Ishikawa (cell line): ENCODE results near the gene TRAF7.

ENCODE experiments used
- CEBPB ChIP-seq: IDR thresholded peaks from 2 replicates; pipeline ENCODE4 v1.6.1; 2012
- CREB1 ChIP-seq: IDR thresholded peaks from 2 replicates; pipeline ENCODE4 v1.6.1; 2012; ENCODE audit warnings: low read depth
- EGR1 ChIP-seq: IDR thresholded peaks from 2 replicates; pipeline ENCODE4 v1.6.1; 2012
- EP300 ChIP-seq: IDR thresholded peaks from 2 replicates; pipeline ENCODE4 v1.6.1; 2012; ENCODE audit warnings: borderline replicate concordance
- FOXM1 ChIP-seq: IDR thresholded peaks from 2 replicates; pipeline ENCODE4 v1.6.1; 2012; ENCODE audit warnings: low read depth, borderline replicate concordance
- MAX ChIP-seq: IDR thresholded peaks from 2 replicates; pipeline ENCODE4 v1.6.1; 2012
- NFIC ChIP-seq: IDR thresholded peaks from 2 replicates; pipeline ENCODE4 v1.6.1; 2012
- RAD21 ChIP-seq: IDR thresholded peaks from 2 replicates; pipeline ENCODE4 v1.6.1; 2012; ENCODE audit warnings: low read depth
- REST ChIP-seq: IDR thresholded peaks from 2 replicates; pipeline ENCODE4 v1.6.1; 2012; ENCODE audit warnings: low read depth, mild to moderate bottlenecking
- TAF1 ChIP-seq: IDR thresholded peaks from 2 replicates; pipeline ENCODE4 v1.6.1; 2012; ENCODE audit warnings: low read depth, mild to moderate bottlenecking
- TCF12 ChIP-seq: IDR thresholded peaks from 2 replicates; pipeline ENCODE4 v1.6.1; 2012; ENCODE audit warnings: low read depth
- TEAD4 ChIP-seq: IDR thresholded peaks from 2 replicates; pipeline ENCODE4 v1.6.1; 2012
- USF1 ChIP-seq: IDR thresholded peaks from 2 replicates; pipeline ENCODE4 v1.6.1; 2012
- YY1 ChIP-seq: IDR thresholded peaks from 2 replicates; pipeline ENCODE4 v1.6.1; 2012; ENCODE audit warnings: low read depth

GRCh38 chr16:2199095-2199494 is 43.5 kb downstream of the TRAF7 start:
- TF ChIP-seq TAF1 (no peak), REST (no peak), EP300 (no peak), TCF12 (no peak), RAD21 (no peak), CEBPB (no peak), NFIC (no peak), YY1 (no peak), EGR1 (no peak), TEAD4 (no peak), CREB1 (no peak), MAX (no peak), FOXM1 (no peak), USF1 (no peak)
